ENCODE results near the gene MFSD12. TPM values are rescaled to one million over a fixed set of nuclear protein-coding genes. Genes with fewer than 3 reads are reported as not detected.

Gene MFSD12
- total and polyA plus RNA-seq, 3 experiments from 2014 or later, result 48.9 to 119 (median 114) TPM

DNA sequence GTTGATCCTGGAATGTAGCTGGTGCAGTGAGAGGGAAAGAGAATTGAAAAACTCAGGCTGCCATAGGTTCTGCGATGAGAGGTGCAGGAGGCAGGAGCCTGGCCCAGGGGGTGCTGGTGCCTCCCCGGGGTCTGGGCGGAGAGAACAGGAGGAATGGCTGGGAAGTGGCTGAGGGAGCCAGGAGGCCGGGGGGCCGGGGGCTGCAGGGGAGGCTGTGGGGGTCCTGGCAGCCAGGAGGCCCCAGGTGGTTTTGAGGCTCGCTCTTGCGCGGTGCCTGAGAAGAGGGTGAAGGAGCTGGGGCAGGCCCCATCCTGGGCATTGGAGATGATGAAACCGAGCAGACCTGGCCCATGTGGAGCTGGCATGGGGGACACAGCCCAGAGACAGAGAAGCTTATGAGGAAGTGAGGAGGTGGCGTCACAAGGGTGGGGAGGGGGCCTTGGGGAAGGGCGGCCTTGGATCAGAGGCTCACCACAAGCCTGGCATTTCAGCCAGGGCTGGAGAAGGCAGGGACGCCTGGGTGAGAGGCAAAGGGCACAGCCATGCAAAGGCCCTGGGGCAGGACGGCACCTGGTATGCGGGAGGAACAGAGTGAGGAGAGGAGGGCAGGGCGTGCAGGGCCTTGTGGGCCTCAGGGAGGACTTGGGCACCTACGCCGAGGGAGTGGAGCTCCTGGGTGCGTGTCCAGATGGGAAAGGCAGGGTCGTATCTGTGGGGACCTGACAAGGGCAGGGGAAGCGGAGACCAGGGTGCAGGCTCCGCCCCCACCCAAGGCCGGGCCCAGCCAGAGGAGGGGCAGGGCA is 19.7 kb downstream of the MFSD12 start:
- Histone ChIP-seq H3K27me3 (ENCODE audit: insufficient read depth, low read length, poor library complexity, severe bottlenecking) (no peaks in the 10 kb centered on the region), H3K36me3 (ENCODE audit: insufficient read depth, low read length) (no peaks in the 10 kb centered on the region), H3K9me3 (ENCODE audit: low read length) (no peaks in the 10 kb centered on the region), H3K27ac (ENCODE audit: low read depth, low read length) (no peak overlapping the region), H3K4me3 (ENCODE audit: low read length) (no peak overlapping the region), H3K4me1 (ENCODE audit: insufficient read depth, low read length) (no peaks in the 10 kb centered on the region)
- CTCF ChIA-PET, result interaction anchor here (0.5 kb wide), 1 partner anchor 20 kb away, joined by 3 read pairs; no protein-coding TSS in a partner anchor
- peaks cover 0 to 1% (median 0%) of the 10 kb centered on the region in 3 donors for H3K4me1 Mint-ChIP-seq
- no peaks in the 10 kb centered on the region for H3K9me3 Mint-ChIP-seq
- H3K4me3 Mint-ChIP-seq, result no peak overlapping the region
- H3K27me3 Mint-ChIP-seq, result no peaks in the 10 kb centered on the region
- peaks cover 0 to 46% (median 3%) of the 10 kb centered on the region in 3 donors for H3K36me3 Mint-ChIP-seq
- DNase-seq, result no peak
- peak overlapping the region in 1 of 8 donors; percentile 85 for H3K27ac Mint-ChIP-seq
- POLR2A ChIA-PET, result no interaction called here

- H3K4me1 ChIP-seq (ENCODE audit: insufficient read depth, low read length), result no peaks in the 10 kb centered on the region
- Mint-ChIP-seq H3K4me1 (peaks cover 0 to 1% (median 0%) of the 10 kb centered on the region in 3 donors), H3K27ac (peak overlapping the region in 1 of 8 donors; percentile 85), H3K9me3 (no peaks in the 10 kb centered on the region), H3K36me3 (peaks cover 0 to 50% (median 3%) of the 10 kb centered on the region in 3 donors), H3K27me3 (no peaks in the 10 kb centered on the region), H3K4me3 (no peak overlapping the region)
- DNase-seq, result no peak
- no peak overlapping the region for H3K4me3 ChIP-seq (ENCODE audit: low read length)
- H3K27ac ChIP-seq (ENCODE audit: low read depth, low read length), result no peak overlapping the region
- no peaks in the 10 kb centered on the region for H3K36me3 ChIP-seq (ENCODE audit: insufficient read depth, low read length)
- ChIA-PET POLR2A (no interaction called here), CTCF (interaction anchor here (0.5 kb wide), 1 partner anchor 20 kb away, joined by 3 read pairs; no protein-coding TSS in a partner anchor)
- H3K27me3 ChIP-seq (ENCODE audit: insufficient read depth, low read length, poor library complexity, severe bottlenecking), result no peaks in the 10 kb centered on the region
- H3K9me3 ChIP-seq (ENCODE audit: low read length), result no peaks in the 10 kb centered on the region
These were observed 20.3 kb downstream of the MFSD12 start for GRCh38 chr19:3537101-3537437.

DNA sequence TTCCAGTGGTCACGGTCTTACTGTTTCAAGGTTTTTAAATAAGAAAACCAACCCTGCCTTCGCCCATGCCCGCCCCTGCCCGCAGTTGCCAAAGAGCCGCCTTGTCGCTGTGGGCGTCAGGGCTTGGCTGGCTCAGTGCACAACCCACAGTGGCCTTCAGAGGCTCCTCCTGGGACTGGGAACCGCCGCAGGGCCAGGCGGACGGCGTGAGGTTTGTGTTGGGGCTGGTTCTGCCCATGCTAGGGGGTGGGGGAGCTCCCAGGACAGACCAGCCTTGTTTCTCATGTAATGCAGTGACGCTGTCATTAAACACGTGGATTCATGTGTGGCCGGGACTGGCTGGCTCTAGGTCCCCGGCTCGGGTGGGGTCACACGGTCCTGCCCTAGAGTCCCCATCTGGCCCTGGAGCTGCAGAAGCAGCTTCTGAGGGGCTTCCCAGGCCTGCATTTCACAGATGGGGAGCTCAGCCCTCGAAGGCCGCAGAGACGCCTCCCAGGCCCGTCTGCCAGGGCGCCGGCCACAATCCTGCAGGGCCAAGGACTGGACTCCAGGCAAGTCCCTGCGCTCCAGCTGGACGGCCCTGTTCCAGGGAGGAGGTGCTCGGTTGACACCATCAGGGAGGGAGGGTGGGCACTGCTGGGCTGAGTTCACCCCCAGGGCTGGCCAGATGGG is 20.8 kb downstream of the MFSD12 start:
- CTCF ChIA-PET, result no interaction called here
- H3K27me3 Mint-ChIP-seq, result no peaks in the 10 kb centered on the region
- H3K36me3 ChIP-seq (ENCODE audit: insufficient read depth, low read length), result no peaks in the 10 kb centered on the region

DNA sequence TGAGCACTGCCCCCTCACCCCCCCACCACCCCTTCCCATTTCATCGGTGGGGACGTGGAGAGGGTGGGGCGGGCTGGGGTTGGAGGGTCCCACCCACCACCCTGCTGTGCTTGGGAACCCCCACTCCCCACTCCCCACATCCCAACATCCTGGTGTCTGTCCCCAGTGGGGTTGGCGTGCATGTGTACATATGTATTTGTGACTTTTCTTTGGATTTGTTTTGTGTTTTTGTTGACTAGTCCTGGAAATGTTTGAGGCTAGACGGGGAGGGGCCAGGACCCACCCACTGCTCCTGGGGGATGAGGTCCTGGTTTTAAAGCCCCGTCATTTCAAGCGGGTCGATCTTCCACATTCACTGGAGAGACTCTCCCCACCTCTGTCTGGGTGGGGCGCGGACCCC is 21.4 kb downstream of the MFSD12 start:
- Mint-ChIP-seq H3K36me3 (peaks cover 0 to 50% (median 3%) of the 10 kb centered on the region in 3 donors), H3K4me3 (peak overlapping the region in 1 of 7 donors; percentile 23), H3K27ac (no peak overlapping the region), H3K9me3 (no peaks in the 10 kb centered on the region), H3K4me1 (peaks cover 0 to 1% (median 0%) of the 10 kb centered on the region in 3 donors), H3K27me3 (no peaks in the 10 kb centered on the region)
- no peaks in the 10 kb centered on the region for H3K36me3 ChIP-seq (ENCODE audit: insufficient read depth, low read length)
- POLR2A ChIA-PET, result no interaction called here
- no peaks in the 10 kb centered on the region for H3K9me3 ChIP-seq (ENCODE audit: low read length)
- H3K27ac ChIP-seq (ENCODE audit: low read depth, low read length), result no peak overlapping the region
- H3K27me3 ChIP-seq (ENCODE audit: insufficient read depth, low read length, poor library complexity, severe bottlenecking), result no peaks in the 10 kb centered on the region
- no peak overlapping the region for H3K4me3 ChIP-seq (ENCODE audit: low read length)
- no peaks in the 10 kb centered on the region for H3K4me1 ChIP-seq (ENCODE audit: insufficient read depth, low read length)
- DNase-seq, result no peak
- CTCF ChIA-PET, result no interaction called here

More for the DNA sequence above, 20.8 kb downstream of the MFSD12 start:
- Histone ChIP-seq H3K4me3 (ENCODE audit: low read length) (no peak overlapping the region), H3K27ac (ENCODE audit: low read depth, low read length) (no peak overlapping the region), H3K9me3 (ENCODE audit: low read length) (no peaks in the 10 kb centered on the region), H3K4me1 (ENCODE audit: insufficient read depth, low read length) (no peaks in the 10 kb centered on the region), H3K27me3 (ENCODE audit: insufficient read depth, low read length, poor library complexity, severe bottlenecking) (no peaks in the 10 kb centered on the region)
- DNase-seq, result no peak
- Mint-ChIP-seq H3K4me3 (no peak overlapping the region), H3K9me3 (no peaks in the 10 kb centered on the region), H3K36me3 (peaks cover 0 to 50% (median 3%) of the 10 kb centered on the region in 3 donors), H3K27ac (no peak overlapping the region), H3K4me1 (peaks cover 0 to 1% (median 0%) of the 10 kb centered on the region in 3 donors)
- POLR2A ChIA-PET, result no interaction called here

DNA sequence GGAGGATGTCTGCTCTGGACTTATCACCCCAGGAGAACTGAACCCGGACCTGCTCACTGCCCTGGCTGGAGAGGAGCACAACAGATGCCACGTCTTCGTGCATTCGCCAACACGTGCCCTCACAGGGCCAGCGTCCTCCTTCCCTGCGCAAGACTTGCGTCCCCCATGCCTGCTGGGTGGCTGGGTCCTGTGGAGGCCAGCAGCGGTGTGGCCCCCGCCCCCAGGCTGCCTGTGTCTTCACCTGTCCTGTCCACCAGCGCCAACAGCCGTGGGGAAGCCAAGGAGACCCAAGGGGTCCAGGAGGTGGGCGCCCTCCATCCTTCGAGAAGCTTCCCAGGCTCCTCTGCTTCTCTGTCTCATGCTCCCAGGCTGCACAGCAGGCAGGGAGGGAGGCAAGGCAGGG is 21.8 kb downstream of the MFSD12 start:
- Mint-ChIP-seq H3K27me3 (no peaks in the 10 kb centered on the region), H3K9me3 (no peaks in the 10 kb centered on the region), H3K4me1 (peaks cover 0 to 1% (median 0%) of the 10 kb centered on the region in 3 donors), H3K36me3 (peaks cover 0 to 50% (median 3%) of the 10 kb centered on the region in 3 donors), H3K27ac (no peak overlapping the region), H3K4me3 (no peak overlapping the region)
- no peak overlapping the region for H3K27ac ChIP-seq (ENCODE audit: low read depth, low read length)
- no peaks in the 10 kb centered on the region for H3K36me3 ChIP-seq (ENCODE audit: insufficient read depth, low read length)
- CTCF ChIA-PET, result no interaction called here
- no peaks in the 10 kb centered on the region for H3K4me1 ChIP-seq (ENCODE audit: insufficient read depth, low read length)
- H3K9me3 ChIP-seq (ENCODE audit: low read length), result no peaks in the 10 kb centered on the region
- H3K27me3 ChIP-seq (ENCODE audit: insufficient read depth, low read length, poor library complexity, severe bottlenecking), result no peaks in the 10 kb centered on the region
- no peak for DNase-seq
- POLR2A ChIA-PET, result no interaction called here
- H3K4me3 ChIP-seq (ENCODE audit: low read length), result no peak overlapping the region

DNA sequence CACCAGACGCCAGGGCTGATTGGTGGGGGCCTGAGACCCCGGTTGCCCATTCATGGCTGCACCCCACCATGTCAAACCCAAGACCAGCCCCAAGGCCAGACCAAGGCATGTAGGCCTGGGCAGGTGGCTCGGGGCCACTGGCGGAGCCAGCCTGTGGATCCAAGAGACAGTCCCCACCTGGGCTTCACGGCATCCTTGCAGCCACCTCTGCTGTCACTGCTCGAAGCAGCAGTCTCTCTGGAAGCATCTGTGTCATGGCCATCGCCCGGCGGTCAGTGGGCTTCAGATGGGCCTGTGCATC is 22.2 kb downstream of the MFSD12 start:
- Mint-ChIP-seq H3K36me3 (peaks cover 0 to 50% (median 3%) of the 10 kb centered on the region in 3 donors), H3K4me3 (no peak overlapping the region), H3K4me1 (peaks cover 0 to 1% (median 0%) of the 10 kb centered on the region in 3 donors), H3K27me3 (no peaks in the 10 kb centered on the region), H3K27ac (no peak overlapping the region), H3K9me3 (no peaks in the 10 kb centered on the region)
- Histone ChIP-seq H3K36me3 (ENCODE audit: insufficient read depth, low read length) (no peaks in the 10 kb centered on the region), H3K27ac (ENCODE audit: low read depth, low read length) (no peak overlapping the region), H3K4me3 (ENCODE audit: low read length) (no peak overlapping the region), H3K9me3 (ENCODE audit: low read length) (no peaks in the 10 kb centered on the region), H3K27me3 (ENCODE audit: insufficient read depth, low read length, poor library complexity, severe bottlenecking) (no peaks in the 10 kb centered on the region), H3K4me1 (ENCODE audit: insufficient read depth, low read length) (no peaks in the 10 kb centered on the region)
- ChIA-PET POLR2A (no interaction called here), CTCF (no interaction called here)
- no peak for DNase-seq

GRCh38 chr19:3534375-3535234 is 22.8 kb downstream of the MFSD12 start:
- H3K9me3 ChIP-seq (ENCODE audit: low read length), result no peaks in the 10 kb centered on the region
- DNase-seq, result no peak
- H3K36me3 ChIP-seq (ENCODE audit: insufficient read depth, low read length), result no peaks in the 10 kb centered on the region
- H3K27ac Mint-ChIP-seq, result peak overlapping the region in 1 of 8 donors; percentile 85
- ChIA-PET CTCF (interaction anchor here (1.4 kb wide), 1 partner anchor 11 kb away, joined by 4 read pairs; no protein-coding TSS in a partner anchor), POLR2A (no interaction called here)
- H3K4me3 Mint-ChIP-seq, result no peak overlapping the region
- no peak overlapping the region for H3K27ac ChIP-seq (ENCODE audit: low read depth, low read length)
- H3K27me3 ChIP-seq (ENCODE audit: insufficient read depth, low read length, poor library complexity, severe bottlenecking), result no peaks in the 10 kb centered on the region
- no peaks in the 10 kb centered on the region for H3K27me3 Mint-ChIP-seq
- peaks cover 0 to 1% (median 0%) of the 10 kb centered on the region in 3 donors for H3K4me1 Mint-ChIP-seq
- no peaks in the 10 kb centered on the region for H3K4me1 ChIP-seq (ENCODE audit: insufficient read depth, low read length)
- no peak overlapping the region for H3K4me3 ChIP-seq (ENCODE audit: low read length)
- peaks cover 0 to 48% (median 1%) of the 10 kb centered on the region in 3 donors for H3K36me3 Mint-ChIP-seq
- H3K9me3 Mint-ChIP-seq, result no peaks in the 10 kb centered on the region

All from CD8-positive, alpha-beta memory T cell (primary cell).